Activated CD8-positive, alpha-beta T cell treated with anti-CD3 and anti-CD28 coated beads for 36 hours (primary cell): Measurements from ENCODE around the gene KLHL15. TPM values are rescaled to one million over a fixed set of nuclear protein-coding genes. Genes with fewer than 3 reads are reported as not detected.
A peak's percentile ranks its signal among the peaks of the same experiment; 100 is the strongest.

ENCODE experiments used
- ATAC-seq: fragments of 200-7000 bp; cut with Tn5 transposase; one replicate; pipeline ENCODE4 v1.10.0; 2021; ENCODE audit warnings: mild to moderate bottlenecking, moderate library complexity
- CTCF ChIA-PET: fragments of 350-600 bp; sonication (Branson Sonifier 250); formaldehyde crosslinking; loops from one replicate; lab custom pipeline; 2021; ENCODE audit warnings: antibody characterized with exemption; lab: Charles Lee
- POLR2A ChIA-PET: fragments of 350-600 bp; sonication (Branson Sonifier 250); formaldehyde crosslinking; loops from one replicate; lab custom pipeline; 2021; ENCODE audit warnings: antibody characterized with exemption; lab: Charles Lee
- DNase-seq: peaks from one replicate; pipeline ENCODE4 v3.0.0-alpha.2; 2020
- H3K27ac Mint-ChIP-seq: one replicate; pipeline ENCODE4 v1.8.0; 2021; ENCODE audit warnings: mild to moderate bottlenecking, mixed read lengths
- H3K27me3 Mint-ChIP-seq: one replicate; pipeline ENCODE4 v1.8.0; 2021; ENCODE audit warnings: mixed read lengths
- H3K36me3 Mint-ChIP-seq: one replicate; pipeline ENCODE4 v1.8.0; 2021; ENCODE audit warnings: low read depth, mixed read lengths
- H3K4me1 Mint-ChIP-seq: one replicate; pipeline ENCODE4 v1.8.0; 2021; ENCODE audit warnings: low read depth, mixed read lengths
- H3K4me3 Mint-ChIP-seq: one replicate; pipeline ENCODE4 v1.8.0; 2021; ENCODE audit warnings: mild to moderate bottlenecking, moderate library complexity, mixed read lengths
- H3K9me3 Mint-ChIP-seq: one replicate; pipeline ENCODE4 v1.8.0; 2021; ENCODE audit warnings: mixed read lengths
- intact Hi-C: fragments of 100-400 bp; cut with micrococcal nuclease; formaldehyde crosslinking; loops from one replicate; pipeline ENCODE4 v1.10.0; 2022
- total RNA-seq, 2 experiments: library from RNA; stranded (reverse); gene quantifications; one replicate each; pipeline ENCODE4 v1.2.3, GENCODE V29; 2021
- TF ChIP-seq, protein P1 (sequence below): fragments of 200-600 bp; IDR thresholded peaks from one replicate; pipeline ENCODE4 v1.8.0; 2022; ENCODE audit warnings: antibody characterized with exemption, mild to moderate bottlenecking

Gene KLHL15
- total RNA-seq, 2 experiments from 2014 or later, result 13.1 to 14.0 TPM

GRCh38 chrX:23993012-23993633, 33.9 kb downstream of the KLHL15 start:
- TF ChIP-seq, protein P1, sequence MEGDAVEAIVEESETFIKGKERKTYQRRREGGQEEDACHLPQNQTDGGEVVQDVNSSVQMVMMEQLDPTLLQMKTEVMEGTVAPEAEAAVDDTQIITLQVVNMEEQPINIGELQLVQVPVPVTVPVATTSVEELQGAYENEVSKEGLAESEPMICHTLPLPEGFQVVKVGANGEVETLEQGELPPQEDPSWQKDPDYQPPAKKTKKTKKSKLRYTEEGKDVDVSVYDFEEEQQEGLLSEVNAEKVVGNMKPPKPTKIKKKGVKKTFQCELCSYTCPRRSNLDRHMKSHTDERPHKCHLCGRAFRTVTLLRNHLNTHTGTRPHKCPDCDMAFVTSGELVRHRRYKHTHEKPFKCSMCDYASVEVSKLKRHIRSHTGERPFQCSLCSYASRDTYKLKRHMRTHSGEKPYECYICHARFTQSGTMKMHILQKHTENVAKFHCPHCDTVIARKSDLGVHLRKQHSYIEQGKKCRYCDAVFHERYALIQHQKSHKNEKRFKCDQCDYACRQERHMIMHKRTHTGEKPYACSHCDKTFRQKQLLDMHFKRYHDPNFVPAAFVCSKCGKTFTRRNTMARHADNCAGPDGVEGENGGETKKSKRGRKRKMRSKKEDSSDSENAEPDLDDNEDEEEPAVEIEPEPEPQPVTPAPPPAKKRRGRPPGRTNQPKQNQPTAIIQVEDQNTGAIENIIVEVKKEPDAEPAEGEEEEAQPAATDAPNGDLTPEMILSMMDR, result no peak
- no peaks in the 10 kb centered on the region for H3K27me3 Mint-ChIP-seq
- intact Hi-C loops, result no loop called here
- ATAC-seq (peak; percentile 61), DNase-seq (peak; percentile 9)
- ChIA-PET POLR2A (no interaction called here), CTCF (interaction anchor here (0.8 to 1.5 kb wide), 5 partner anchors 13 to 211 kb away, joined by 3 to 4 read pairs (median 3); partner anchors contain the start of gene SAT1)
- H3K36me3 Mint-ChIP-seq, result peaks cover 32% of the 10 kb centered on the region
- H3K4me1 Mint-ChIP-seq, result peaks cover 22% of the 10 kb centered on the region
- H3K4me3 Mint-ChIP-seq, result no peak overlapping the region
- no peaks in the 10 kb centered on the region for H3K9me3 Mint-ChIP-seq
- peak overlapping the region; percentile 78 for H3K27ac Mint-ChIP-seq

- DNase-seq (no peak), ATAC-seq (no peak)
- Mint-ChIP-seq H3K36me3 (peaks cover 35% of the 10 kb centered on the region), H3K4me1 (peaks cover 22% of the 10 kb centered on the region), H3K4me3 (no peak overlapping the region), H3K27ac (no peak overlapping the region), H3K9me3 (no peaks in the 10 kb centered on the region), H3K27me3 (no peaks in the 10 kb centered on the region)
- intact Hi-C loops, result no loop called here
- ChIA-PET POLR2A (no interaction called here), CTCF (interaction anchor here (0.8 to 1.4 kb wide), 4 partner anchors 13 to 210 kb away, joined by 3 to 4 read pairs (median 4); partner anchors contain the start of gene SAT1)
- TF ChIP-seq, protein P1, result no peak
Observed at GRCh38 chrX:23992431-23992830, 34.6 kb downstream of the KLHL15 start.

DNA sequence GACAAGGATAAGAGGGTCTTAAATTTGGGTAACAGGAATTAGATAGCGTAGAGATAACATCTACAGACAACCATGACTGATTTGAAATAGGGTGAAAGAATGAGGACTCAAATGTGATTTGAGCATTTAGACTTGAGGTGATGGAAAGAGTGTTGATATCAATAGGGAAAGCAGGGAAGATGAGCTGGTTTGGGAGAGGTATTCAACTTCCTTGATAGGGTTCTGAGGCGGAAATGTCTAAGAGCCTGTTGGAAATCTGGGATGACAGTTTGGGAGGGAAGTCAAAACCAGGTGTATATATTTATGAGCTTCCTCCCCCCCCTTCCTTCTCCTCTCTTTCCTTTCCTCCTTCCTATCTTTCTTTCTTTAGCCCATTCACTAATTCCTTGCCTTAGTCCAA, 36.5 kb downstream of the KLHL15 start:
- DNase-seq (no peak), ATAC-seq (no peak)
- peaks cover 24% of the 10 kb centered on the region for H3K4me1 Mint-ChIP-seq
- TF ChIP-seq, protein P1, result no peak
- H3K9me3 Mint-ChIP-seq, result no peaks in the 10 kb centered on the region
- H3K27me3 Mint-ChIP-seq, result no peaks in the 10 kb centered on the region
- ChIA-PET CTCF (no interaction called here), POLR2A (no interaction called here)
- H3K4me3 Mint-ChIP-seq, result no peak overlapping the region
- no peak overlapping the region for H3K27ac Mint-ChIP-seq
- H3K36me3 Mint-ChIP-seq, result peaks cover 38% of the 10 kb centered on the region
- intact Hi-C loops, result no loop called here

DNA sequence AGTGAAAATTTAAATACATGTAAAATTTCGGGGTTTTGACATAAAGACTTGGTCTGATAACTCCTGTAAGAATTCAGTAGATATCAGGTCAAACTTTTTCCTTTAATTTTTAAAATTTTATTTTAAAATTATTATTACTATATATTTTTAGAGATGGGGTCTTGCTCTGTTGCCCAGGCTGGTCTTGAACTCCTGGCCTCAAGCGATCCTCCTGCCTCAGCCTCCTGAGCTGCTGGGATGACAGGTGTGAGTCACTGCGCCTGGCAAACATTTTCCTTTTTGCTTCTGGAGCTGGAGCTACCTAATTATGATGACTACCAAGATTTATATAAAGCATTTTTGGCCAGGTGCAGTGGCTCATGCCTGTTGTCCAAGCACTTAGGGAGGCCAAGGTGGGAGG, 37.3 kb downstream of the KLHL15 start:
- ATAC-seq (no peak), DNase-seq (no peak)
- Mint-ChIP-seq H3K27me3 (no peaks in the 10 kb centered on the region), H3K4me1 (peaks cover 21% of the 10 kb centered on the region), H3K36me3 (peaks cover 38% of the 10 kb centered on the region), H3K27ac (no peak overlapping the region), H3K9me3 (no peaks in the 10 kb centered on the region), H3K4me3 (no peak overlapping the region)
- ChIA-PET POLR2A (no interaction called here), CTCF (no interaction called here)
- intact Hi-C loops, result no loop called here
- TF ChIP-seq, protein P1, result no peak

GRCh38 chrX:23982891-23983290, 44.1 kb downstream of the KLHL15 start:
- no peaks in the 10 kb centered on the region for H3K9me3 Mint-ChIP-seq
- TF ChIP-seq, protein P1, result no peak
- POLR2A ChIA-PET, result no interaction called here
- H3K27me3 Mint-ChIP-seq, result no peaks in the 10 kb centered on the region
- CTCF ChIA-PET, result no interaction called here
- H3K4me1 Mint-ChIP-seq, result peaks cover 9% of the 10 kb centered on the region
- ATAC-seq (no peak), DNase-seq (no peak)
- H3K4me3 Mint-ChIP-seq, result no peak overlapping the region
- H3K36me3 Mint-ChIP-seq, result peaks cover 19% of the 10 kb centered on the region
- intact Hi-C loops, result no loop called here
- H3K27ac Mint-ChIP-seq, result no peak overlapping the region
